ENCODE measurements around the gene TIAM2. TPM values are rescaled to one million over a fixed set of nuclear protein-coding genes. Genes with fewer than 3 reads are reported as not detected.

Gene TIAM2
- polyA plus RNA-seq, 1 donor: 13.7 TPM

DNA sequence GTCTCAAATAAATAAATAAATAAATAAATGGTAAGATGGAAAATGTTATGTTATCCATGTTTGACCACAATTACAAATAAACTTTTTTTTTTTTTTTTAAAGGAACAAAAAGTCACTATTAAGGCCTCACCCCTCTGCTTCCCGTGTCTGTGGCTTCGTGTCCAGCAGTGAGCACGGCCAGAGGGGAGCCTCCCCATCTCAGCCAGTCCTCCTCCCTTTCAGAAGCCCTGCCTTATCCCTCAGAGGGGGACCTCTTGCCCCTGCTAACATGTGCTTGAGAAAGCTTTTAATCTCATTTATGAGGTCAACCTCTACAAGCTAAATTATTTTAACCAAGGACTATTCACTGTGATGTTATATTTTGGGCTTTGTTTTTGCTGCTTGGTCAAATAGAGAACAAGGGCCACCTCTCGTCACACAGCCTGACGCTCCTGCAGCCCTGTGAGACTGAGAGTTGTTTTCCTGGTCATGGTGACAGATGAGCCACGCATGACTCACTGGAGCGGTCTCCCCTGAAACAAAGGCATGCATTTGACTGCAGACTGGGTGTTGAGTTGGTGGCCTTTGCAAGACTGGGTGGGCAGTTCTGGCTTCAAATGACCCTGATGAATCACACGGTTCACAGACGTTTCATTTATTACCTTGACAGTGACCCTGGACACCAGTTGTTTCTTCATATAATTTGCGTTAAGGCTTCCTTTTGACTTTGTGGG is 131.8 kb downstream of the TIAM2 start:
- no peak for DNase-seq (ENCODE audit: low read depth)

DNA sequence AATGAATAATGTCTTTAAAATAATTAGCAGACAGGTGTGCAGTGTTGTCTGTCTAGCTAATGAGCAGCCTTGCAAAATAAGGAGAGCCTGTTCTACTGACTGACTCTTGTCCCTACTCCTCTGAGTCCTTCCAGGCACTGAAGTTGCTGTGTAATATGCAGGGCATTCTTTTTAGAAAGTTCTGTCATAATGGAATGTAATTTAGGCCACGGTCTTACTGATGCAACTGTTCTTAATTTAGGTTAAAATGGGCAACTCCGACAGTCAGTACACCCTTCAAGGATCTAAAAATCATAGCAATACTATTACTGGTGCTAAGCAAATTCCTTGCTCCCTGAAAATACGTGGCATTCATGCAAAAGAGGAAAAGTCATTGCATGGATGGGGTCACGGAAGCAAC is 133.9 kb downstream of the TIAM2 start:
- DNase-seq (ENCODE audit: low read depth): no peak

DNA sequence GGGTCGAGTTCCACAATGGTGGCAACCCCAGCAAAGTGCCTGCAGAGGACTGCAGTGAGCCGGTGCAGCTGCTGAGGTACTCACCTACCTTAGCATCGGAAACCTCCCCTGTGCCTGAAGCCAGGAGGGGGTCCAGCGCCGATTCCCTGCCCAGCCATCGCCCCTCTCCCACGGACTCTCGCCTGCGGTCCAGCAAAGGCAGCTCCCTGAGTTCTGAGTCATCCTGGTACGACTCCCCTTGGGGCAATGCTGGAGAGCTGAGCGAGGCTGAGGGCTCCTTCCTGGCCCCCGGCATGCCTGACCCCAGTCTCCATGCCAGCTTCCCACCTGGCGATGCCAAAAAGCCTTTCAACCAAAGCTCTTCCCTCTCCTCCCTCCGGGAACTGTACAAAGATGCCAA is 134.6 kb downstream of the TIAM2 start:
- no peak for DNase-seq (ENCODE audit: low read depth)

DNA sequence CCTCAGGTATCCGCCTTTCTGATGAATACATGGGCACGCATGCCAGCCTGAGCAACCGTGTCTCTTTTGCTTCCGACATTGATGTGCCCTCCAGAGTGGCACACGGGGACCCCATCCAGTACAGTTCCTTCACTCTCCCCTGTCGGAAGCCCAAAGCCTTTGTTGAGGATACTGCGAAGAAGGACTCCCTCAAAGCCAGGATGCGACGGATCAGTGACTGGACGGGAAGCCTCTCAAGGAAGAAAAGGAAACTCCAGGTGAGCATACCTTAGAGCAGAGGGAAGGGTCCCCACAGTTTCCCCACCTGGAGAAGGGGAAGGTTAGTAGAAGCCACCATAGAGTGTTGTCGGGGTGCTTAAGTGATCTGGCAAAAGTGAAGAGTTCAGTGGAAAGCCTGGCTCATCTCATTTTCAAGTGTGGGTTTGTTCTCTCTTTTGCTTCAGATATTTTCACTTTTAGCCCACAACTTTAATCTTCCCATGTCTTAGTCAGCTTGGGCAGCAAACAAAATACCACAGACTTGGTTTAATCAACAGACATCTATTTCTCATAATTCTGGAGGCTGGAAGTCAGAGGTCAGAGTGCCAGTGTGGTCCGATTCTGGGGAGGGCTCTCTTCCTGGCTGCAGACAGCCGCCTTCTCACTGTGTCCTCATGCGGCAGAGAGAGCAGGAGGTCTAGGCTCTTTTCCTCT is 135.2 kb downstream of the TIAM2 start:
- no peak for DNase-seq (ENCODE audit: low read depth)

DNA sequence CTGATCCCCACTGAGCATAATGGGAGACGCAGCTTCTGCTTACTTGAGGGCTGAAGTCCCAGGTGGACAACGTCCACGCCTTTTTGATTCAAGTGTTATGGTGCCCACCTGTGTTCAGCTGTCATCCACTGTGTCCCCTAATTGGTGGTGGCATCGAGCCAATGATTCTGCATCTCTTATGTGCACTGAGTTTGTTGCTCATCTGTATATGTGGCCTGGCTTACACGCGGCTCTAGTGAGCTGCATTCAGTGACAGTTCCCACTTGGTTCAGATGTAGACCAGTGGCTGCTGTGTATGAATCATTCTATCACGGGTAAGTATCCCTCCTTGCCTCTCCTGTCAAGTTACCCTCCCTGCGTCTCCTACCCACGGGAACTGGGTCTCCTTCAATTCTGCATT is 137.5 kb downstream of the TIAM2 start:
- DNase-seq (ENCODE audit: low read depth): no peak

DNA sequence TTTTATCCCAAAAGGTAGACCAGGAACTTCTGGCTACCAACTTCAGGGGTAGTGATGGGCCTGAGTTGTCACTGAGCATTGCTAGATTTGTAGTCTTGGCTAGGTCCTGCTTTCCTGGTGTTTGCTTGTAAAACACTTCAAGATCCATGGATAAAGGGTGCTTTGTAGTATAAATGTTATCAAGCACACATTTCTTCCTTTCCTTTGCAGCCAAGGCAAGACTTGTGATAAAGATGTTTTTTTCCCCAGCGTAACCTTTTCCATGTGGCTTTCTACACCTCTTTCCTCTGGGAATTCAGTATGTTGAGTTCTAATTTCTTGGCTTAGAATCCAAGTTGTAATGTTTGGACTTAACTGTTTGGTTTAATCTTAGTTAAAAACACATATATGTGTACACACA is 145.9 kb downstream of the TIAM2 start:
- no peak for DNase-seq (ENCODE audit: low read depth)

DNA sequence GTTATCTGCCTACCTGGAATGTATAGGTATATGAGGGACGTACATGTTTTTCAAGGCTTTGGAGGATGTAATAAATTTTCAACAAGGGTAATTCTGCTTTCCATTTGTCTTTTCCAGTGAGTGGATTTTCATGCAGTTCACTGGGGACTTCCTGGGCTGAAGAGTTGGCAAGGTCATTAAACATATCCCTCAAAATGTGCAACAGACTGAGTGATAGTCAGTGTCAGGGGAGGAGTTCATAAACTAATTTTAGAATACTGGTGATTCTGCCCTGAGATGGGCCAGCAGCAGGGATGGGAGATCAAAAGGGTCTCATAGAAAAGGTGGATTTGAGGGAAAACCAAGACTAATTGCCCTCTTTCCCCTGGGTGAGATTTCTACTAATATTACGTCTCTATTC is 146.4 kb downstream of the TIAM2 start:
- no peak for DNase-seq (ENCODE audit: low read depth)

DNA sequence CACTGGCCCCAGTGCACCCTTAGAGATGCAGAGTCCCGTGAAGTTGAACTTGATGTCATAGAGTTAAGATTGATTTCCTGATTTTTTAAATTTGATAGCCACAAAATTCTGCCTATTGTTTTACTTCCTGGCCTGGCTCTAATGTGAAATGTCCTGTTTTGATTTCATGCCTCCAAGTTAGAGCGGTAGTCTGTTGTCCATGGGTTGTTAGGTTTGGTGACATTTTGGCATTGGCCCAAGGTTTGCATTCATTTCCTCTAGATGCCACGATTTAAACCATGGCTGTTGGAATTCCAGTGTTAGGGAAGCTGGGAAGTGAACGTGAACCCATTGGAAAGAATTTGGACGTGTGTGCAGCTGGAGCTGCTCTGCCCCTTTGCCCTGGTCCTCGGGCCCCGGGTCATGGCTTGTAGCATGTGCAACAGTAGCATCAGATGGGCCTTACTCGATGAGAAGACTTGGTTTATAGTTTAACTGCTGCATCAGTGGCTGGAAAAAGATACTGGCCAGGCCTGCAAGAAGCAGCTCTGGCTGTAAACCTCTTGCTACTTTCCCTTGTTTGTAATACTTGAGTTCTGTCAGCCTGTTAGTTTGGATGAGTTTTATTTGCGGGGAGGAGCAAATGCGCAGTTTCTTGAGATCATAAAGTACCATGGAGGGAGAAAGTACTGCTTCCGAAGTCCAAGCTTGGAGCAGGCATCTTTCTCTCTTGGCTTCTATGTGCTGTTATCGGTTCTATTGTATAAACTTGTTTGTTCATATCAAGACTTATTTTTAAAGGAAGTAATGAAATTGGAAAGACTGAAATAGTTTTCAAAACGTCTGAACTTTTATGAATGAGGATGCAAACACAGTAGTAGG is 147.3 kb downstream of the TIAM2 start:
- DNase-seq (ENCODE audit: low read depth): no peak

DNA sequence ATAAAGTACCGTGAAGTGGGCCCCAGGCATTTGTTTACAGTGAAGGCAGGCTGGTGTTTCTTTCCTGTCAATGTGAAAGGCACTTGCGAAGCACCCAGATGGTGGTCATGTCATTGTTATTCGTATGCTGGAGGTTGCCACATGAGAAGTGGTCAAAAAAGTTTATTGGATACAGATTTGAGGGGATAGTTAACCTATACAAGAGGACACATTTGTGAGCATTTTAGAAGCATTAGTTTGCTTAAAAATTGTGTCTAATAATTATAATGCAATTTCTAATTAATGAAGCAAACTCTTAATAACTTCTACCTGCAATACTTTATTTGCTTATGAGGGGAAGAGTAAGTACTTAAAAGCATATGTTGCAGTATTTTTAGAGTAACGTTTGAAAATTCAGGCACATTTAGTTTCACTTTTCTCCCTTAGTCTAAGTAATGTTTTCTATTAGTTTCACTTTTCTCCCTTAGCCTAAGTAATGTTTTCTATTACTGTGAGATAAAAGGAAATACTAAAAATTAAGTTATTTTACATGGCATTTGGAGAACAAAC is 148.0 kb downstream of the TIAM2 start:
- no peak for DNase-seq (ENCODE audit: low read depth)

DNA sequence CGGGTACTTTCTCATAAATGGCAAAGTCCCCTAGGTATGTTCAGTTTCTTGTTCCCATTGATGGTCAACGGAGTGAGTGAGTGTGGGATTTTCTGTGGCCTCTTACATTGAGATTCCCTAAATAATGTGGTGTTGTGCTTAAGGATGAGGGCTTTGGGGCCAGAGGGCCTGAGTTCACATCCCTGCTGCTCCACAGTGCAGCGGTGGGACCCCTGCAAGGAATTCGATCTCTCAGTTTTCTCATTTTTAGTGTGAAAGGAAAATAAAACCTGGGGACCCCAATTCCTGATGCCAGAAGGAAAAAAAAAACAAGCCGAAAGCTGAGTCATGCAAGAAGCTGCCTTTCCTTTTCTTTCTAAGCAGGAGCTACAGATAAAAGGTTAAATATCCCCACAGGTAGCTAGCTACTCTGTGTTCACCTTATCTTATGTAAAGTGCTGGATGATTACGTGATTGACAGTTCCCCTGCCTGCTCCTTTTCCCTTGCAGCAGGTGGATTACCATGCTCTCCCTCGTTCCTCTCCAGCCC is 148.5 kb downstream of the TIAM2 start:
- DNase-seq (ENCODE audit: low read depth): no peak

DNA sequence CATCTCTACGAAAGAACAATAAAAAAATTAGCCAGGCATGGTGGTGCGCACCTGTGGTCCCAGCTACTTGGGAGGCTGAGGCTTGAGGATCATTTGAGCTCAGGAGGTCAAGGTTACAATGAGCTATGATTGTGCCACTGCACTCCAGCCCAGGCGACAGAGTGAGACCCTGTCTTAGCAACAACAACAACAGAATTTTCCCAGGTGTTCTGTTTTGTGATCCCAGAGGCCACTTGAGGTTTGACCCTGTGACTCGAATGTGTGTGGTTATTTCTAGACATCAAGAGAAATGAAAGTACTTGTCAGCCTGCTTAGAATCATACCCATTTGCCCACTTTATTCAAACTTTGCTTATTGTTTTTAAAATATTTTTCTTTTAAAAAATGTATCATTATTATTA is 151.1 kb downstream of the TIAM2 start:
- DNase-seq (ENCODE audit: low read depth): no peak

DNA sequence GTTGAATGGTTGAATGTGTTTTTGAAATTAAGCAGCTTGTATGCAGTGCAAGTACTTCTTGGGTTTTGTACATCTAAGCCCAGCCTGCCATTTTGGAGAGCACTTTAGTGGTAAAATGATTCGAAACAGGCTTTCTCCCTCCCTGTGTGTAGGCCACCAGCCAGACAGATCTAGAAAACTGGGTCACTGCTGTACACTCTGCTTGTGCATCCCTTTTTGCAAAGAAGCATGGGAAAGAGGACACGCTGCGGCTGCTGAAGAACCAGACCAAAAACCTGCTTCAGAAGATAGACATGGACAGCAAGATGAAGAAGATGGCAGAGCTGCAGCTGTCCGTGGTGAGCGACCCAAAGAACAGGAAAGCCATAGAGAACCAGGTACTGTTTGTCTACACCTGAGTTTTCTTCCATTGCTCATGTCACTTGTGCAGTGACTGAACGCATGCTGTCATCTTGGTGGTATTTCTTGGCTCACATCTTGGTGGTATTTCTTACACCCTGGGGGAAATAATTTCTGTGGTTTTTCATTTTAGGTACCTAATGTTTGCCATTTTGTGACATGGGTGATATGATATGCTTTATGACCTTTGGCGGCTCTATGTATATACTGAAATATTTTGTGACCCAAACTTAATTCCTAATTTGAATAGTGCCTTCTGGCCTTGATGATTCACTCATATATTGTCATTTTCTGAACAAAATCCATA is 153.0 kb downstream of the TIAM2 start:
- DNase-seq (ENCODE audit: low read depth): no peak

DNA sequence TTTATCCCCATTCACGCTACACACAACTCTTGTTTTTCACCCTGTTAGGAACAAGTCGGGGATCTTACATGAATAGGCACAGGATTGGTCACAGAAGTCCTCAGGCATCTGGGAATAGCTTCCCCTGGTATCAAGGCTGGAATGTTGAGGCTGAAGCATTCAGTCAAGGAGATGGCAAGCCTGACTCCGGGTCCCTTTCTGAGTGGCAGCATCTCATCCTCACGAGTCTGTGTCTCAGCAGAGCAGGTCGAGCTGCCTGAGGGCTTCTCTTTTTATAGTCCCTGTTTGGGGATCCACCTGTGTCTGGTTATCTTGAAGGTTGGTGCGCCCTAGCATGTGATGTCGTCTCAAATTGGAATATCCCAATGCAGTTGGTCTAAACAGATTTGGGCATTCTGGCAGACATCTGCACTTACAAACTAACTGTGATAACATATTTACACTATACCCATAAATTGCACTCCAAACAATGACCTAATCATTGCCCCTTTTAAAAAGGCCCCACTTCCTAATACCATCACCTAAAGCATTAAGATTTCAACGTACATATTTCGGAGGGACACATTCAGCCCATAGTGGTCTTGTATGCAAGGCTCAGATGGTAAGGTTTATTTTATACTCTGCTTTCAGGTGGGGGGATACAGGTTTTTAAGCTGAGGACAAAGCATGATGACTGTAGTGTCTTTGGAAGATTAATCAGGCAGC is 156.0 kb downstream of the TIAM2 start:
- DNase-seq (ENCODE audit: low read depth): no peak

DNA sequence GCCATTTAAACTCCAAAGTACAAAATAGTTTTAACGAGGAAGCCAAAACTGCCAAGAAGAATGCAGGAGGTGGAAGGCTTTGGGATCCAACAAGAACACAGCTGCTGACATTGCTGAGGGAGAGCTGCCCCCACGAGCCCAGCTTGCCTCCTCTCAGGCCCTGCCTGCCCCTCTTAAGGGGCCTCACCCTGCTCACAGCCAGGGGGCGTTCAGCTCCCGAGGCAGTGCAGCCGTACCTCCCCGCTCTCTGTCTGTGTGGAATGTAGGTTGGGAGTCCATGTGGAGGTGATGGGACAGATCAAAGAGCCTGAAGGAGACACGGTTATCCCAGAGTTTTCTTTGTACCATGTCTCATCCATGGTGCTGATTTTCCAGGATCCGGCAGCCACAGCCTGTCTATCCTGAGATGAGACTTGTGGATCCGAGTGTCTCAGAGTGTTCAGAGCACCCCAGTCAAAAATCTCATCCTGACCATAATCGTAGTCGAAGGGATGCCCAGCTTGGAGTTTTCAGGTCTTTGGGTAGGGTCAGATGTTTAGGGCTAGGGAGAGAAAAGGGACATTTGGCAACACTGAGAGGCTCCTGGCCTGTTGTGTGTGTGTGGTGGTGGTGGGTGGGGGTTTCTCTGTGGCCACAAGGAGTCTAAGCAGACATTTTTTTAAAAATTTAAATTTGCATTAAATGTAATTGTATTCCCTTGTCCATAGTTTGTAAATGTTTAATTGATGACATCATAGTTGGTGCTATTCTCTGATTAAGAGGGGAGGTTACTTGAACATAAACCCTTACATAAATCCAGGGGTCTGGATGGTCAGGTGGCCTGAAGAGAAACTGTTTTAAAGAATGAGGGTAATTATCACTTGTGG is 157.3 kb downstream of the TIAM2 start:
- DNase-seq (ENCODE audit: low read depth): no peak

DNA sequence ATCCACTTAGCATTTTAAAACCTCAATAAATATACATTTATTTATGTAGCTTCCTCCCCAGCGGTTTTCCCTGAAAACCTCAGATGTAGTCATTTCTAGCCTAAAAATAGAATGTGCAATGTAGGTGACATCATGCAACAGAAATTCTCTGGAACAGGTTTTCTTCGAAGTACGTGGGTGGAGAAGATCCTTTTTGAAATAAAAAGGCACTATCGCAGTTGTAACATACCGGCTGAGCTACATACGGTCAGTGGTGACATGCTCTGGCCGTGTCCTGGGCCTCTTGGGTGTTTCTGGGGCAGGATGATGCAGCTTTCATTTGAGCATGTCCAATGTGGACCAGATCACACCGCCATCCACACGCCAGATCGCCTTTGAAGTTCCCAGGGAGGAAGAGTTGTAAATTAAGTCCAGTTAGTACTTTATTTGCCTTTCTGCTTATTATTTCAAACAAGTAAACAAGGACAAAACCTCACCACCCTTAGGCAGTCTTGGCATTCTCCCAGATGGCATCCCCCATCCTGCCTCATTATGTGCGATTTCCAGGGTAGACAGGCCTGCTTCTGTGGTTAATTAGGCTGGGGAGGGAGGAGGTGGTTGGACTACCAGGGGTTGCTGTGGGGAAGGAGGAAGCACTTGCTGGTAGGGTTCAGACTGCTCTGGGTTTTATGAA is 159.2 kb downstream of the TIAM2 start:
- no peak for DNase-seq (ENCODE audit: low read depth)

DNA sequence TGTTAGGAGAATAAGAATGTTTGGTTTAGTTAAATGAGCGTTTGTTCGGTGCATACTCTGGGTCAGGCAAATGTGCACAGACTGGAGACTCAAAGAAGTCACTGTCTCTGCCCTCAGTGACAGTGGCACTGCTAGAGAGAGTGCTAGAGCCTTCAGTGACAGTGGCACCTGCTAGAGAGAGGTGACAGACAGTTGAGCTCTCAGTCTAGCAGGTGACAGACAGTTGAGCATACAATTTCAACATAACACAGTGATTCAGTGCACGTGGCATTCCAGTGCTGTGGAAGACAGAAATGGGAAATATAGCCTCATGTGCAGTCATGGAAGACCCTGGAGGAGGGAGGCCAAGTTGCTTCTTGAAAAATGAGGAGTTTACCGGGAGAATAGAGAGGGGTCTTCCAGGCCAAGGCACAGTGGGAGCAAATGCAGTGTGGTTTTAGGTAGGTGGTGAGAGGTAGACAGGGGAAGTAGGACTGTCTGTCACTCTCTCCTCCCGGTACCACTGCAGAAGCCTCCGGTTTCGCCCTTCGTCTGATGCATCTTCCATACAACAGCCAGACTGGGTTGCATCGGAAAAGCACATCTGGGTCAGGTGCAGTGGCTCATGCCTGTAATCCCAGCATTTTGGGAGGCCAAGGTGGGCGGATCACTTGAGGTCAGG is 160.8 kb downstream of the TIAM2 start:
- DNase-seq (ENCODE audit: low read depth): no peak

DNA sequence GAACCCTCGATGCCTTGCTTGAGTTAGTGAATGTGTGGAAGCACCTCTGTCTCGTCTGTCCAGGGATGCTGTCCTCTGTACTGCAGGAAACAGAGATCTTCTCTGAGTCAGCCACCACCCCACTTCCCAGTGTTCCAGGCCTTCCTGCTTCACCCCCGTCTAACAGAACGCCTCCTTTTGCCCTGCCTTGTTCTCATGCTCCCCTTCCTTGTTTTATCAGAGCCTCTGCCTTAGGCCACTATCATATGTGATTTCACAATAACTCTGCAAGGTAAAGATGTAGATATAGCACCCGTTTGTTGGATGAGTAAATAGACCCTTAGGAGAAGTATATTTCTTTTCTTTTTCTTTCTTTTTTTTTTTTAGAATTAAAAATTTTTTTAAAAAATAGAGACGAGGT is 162.0 kb downstream of the TIAM2 start:
- no peak for DNase-seq (ENCODE audit: low read depth)

DNA sequence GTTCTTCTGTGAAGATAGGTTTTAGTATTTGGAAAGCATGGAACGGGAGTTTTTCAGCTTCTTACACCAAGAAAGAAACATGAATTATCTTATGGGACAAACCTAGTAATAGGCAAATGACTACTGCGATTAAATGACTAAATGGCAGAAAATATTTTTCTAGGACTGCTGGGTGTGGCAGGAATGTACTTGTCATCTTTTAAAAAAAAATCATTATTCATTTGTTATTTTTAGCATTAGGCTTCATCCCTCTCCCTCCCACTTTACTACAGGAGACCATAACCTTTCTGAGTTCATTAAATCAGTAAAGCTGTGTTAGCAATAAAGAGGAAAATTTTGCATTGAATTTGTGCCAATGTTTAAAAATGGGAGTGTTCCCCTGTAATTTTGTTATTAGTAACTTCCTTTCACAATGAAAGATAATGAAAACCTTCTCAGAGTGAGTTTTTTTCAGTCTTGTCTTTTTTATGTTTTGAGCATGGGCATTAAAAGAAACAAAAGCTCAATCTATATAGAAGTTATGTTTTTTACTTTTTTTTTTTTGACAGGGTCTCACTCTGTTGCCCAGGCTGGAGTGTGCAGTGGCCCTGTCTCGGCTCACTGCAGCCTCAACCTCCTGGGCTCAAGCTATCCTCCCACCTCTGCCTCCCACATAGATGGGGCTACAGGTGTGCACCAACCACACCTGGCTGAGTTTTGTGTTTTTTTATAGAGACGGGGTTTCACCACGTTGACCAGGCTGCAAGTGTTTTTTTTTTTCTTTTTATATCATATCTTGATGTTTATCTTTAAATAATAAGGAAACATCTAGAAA is 163.1 kb downstream of the TIAM2 start:
- no peak for DNase-seq (ENCODE audit: low read depth)
